ENCODE data around the gene PPP6R2. TPM values are rescaled to one million over a fixed set of nuclear protein-coding genes. Genes with fewer than 3 reads are reported as not detected.

The PPP6R2 gene
- total and polyA plus RNA-seq, 12 donors: 34.7 to 51.5 (median 37.7) TPM

GRCh38 chr22:50347157-50347556 lies 4.0 kb downstream of the PPP6R2 start:
- WGBS, 2 donors: 65 to 75% methylated on average over 8 of the region's 8 CpGs
- Histone ChIP-seq H3K27me3 (no peaks in the 10 kb centered on the region), H3K36me3 (peaks cover 0 to 14% (median 0%) of the 10 kb centered on the region in 9 donors), H3K4me1 (peaks cover 0 to 17% (median 8%) of the 10 kb centered on the region in 9 donors), H3K27ac (no peak overlapping the region), H3K9me3 (no peaks in the 10 kb centered on the region), H3K4me3 (no peak overlapping the region)
- no peak for DNase-seq
- no peak for ATAC-seq
- intact Hi-C loops (cut with DNase I): no loop called here
- TF ChIP-seq, protein P1, sequence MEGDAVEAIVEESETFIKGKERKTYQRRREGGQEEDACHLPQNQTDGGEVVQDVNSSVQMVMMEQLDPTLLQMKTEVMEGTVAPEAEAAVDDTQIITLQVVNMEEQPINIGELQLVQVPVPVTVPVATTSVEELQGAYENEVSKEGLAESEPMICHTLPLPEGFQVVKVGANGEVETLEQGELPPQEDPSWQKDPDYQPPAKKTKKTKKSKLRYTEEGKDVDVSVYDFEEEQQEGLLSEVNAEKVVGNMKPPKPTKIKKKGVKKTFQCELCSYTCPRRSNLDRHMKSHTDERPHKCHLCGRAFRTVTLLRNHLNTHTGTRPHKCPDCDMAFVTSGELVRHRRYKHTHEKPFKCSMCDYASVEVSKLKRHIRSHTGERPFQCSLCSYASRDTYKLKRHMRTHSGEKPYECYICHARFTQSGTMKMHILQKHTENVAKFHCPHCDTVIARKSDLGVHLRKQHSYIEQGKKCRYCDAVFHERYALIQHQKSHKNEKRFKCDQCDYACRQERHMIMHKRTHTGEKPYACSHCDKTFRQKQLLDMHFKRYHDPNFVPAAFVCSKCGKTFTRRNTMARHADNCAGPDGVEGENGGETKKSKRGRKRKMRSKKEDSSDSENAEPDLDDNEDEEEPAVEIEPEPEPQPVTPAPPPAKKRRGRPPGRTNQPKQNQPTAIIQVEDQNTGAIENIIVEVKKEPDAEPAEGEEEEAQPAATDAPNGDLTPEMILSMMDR (IDR thresholded peaks at IDR 0.05): no peak

DNA sequence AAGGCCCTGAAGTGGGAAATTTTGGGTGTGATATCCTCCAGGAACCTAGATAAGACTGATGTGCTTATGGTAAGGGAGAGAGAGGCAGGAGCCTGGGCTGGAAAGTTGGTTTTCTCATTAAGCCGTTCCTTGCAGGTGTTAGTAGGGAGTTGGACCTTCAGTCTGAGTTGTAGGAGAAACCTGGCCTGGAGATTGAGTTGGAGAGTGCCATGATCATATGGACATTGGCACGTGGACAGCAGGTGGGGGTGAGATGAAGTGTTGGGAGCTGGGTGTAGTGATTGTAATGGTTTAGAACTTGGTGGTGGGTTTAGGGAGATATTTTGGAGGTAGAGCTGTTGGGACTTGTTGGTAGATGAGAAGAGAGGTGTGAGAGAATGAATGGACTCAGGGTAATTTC lies 4.9 kb downstream of the PPP6R2 start:
- TF ChIP-seq, protein P1 (IDR thresholded peaks at IDR 0.05): no peak
- no peaks in the 10 kb centered on the region for H3K9me3 ChIP-seq
- H3K4me1 ChIP-seq: peaks cover 0 to 9% (median 0%) of the 10 kb centered on the region in 9 donors
- H3K27ac ChIP-seq: no peak overlapping the region
- H3K27me3 ChIP-seq: no peaks in the 10 kb centered on the region
- 63 to 67% methylated on average over 2 of the region's 2 CpGs for WGBS, 2 donors
- ATAC-seq (no peak), DNase-seq (no peak)
- peaks cover 0 to 23% (median 0%) of the 10 kb centered on the region in 9 donors for H3K36me3 ChIP-seq
- intact Hi-C loops (cut with DNase I): no loop called here
- no peak overlapping the region for H3K4me3 ChIP-seq

DNA sequence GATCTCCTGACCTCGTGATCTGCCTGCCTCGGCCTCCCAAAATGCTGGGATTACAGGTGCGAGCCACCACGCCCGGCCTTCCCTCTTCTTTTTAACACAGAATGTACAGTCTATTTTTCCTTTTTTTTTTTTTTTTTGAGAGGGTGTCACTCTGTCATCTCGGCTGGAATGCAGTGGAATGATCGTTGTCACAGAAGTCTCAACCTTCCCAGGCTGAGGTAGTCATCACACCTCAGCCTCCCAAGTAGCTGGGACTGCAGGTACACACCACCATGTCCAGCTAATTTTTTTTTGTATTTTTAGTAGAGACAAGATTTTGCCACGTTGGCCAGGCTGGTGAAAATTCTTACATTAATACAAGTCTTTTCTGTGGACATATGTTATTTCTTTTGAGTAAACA lies 13.1 kb downstream of the PPP6R2 start:
- TF ChIP-seq, protein P1 (IDR thresholded peaks at IDR 0.05): no peak
- no peak overlapping the region for H3K4me3 ChIP-seq
- no peak overlapping the region for H3K27ac ChIP-seq
- H3K36me3 ChIP-seq: peaks cover 0 to 44% (median 13%) of the 10 kb centered on the region in 9 donors
- peaks cover 0 to 6% (median 0%) of the 10 kb centered on the region in 11 donors for H3K9me3 ChIP-seq
- intact Hi-C loops (cut with DNase I): no loop called here
- no peak for ATAC-seq
- H3K27me3 ChIP-seq: no peaks in the 10 kb centered on the region
- 92 to 94% methylated on average over 8 of the region's 8 CpGs for WGBS, 2 donors
- DNase-seq: no peak
- peaks cover 0 to 11% (median 3%) of the 10 kb centered on the region in 9 donors for H3K4me1 ChIP-seq

DNA sequence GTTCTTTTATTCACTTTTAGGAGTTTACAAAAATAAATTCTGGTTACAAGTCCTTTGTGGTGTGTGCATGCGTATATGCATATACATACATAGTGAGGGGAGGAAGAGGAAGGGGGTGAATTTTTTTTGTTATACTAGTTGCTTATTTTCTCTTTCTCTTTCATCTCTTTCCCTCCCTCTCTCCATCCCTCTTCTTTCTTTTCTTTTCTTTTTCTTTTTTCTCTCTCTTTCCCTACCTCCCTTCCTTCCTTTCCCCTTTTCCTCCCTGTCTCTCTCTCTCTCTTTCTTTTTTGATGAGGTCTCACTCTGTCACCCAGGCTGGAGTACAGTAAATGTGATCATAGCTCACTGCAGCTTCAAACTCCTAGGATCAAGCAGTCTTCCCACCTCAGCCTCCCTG lies 14.1 kb downstream of the PPP6R2 start:
- Histone ChIP-seq H3K27ac (no peak overlapping the region), H3K9me3 (peaks cover 0 to 6% (median 0%) of the 10 kb centered on the region in 11 donors), H3K27me3 (no peaks in the 10 kb centered on the region), H3K4me3 (no peak overlapping the region), H3K36me3 (peaks cover 0 to 43% (median 13%) of the 10 kb centered on the region in 9 donors), H3K4me1 (peaks cover 0 to 17% (median 8%) of the 10 kb centered on the region in 9 donors)
- intact Hi-C loops (cut with DNase I): no loop called here
- DNase-seq (no peak), ATAC-seq (no peak)
- WGBS, 2 donors: 90 to 100% methylated on average over 1 of the region's 1 CpG
- TF ChIP-seq, protein P1 (IDR thresholded peaks at IDR 0.05): no peak

All from heart right ventricle (tissue), 16 donors.